Left lung (tissue), 10 donors: ENCODE results near the gene LAG3. TPM values are rescaled to one million over a fixed set of nuclear protein-coding genes. Genes with fewer than 3 reads are reported as not detected.

Source experiments
- ATAC-seq: fragments of 200-7000 bp; cut with Tn5 transposase; one replicate; pipeline ENCODE4 v1.9.1; 2020; ENCODE audit warnings: moderate library complexity
- DNase-seq, 4 donors: peaks; one replicate each; pipeline ENCODE4 v3.0.0-alpha.2; 2013 to 2020
- H3K27ac ChIP-seq, 2 donors: fragments of 200-600 bp; sonication (generic) in 1 of 2; one replicate each; pipeline versions ENCODE4 v1.5.0 to v1.8.0; 2020 to 2021
- H3K27me3 ChIP-seq, 2 donors: fragments of 200-600 bp; sonication (generic) in 1 of 2; one replicate each; pipeline versions ENCODE4 v1.5.0 to v1.8.0; 2020 to 2021
- H3K36me3 ChIP-seq, 2 donors: fragments of 200-600 bp; sonication (generic) in 1 of 2; one replicate each; pipeline versions ENCODE4 v1.5.0 to v1.8.0; 2020 to 2021
- H3K4me1 ChIP-seq, 2 donors: fragments of 200-600 bp; one replicate each; pipeline ENCODE4 v1.8.0; 2021
- H3K4me3 ChIP-seq, 2 donors: fragments of 200-600 bp; sonication (generic) in 1 of 2; one replicate each; pipeline versions ENCODE4 v1.5.0 to v1.8.0; 2020 to 2021; ENCODE audit warnings: mild to moderate bottlenecking in 1 of 2
- H3K9me3 ChIP-seq, 2 donors: fragments of 200-600 bp; sonication (generic) in 1 of 2; one replicate each; pipeline versions ENCODE4 v1.5.0 to v1.8.0; 2020 to 2021
- intact Hi-C, 2 donors: fragments of 100-400 bp; cut with DNase I; formaldehyde crosslinking; loops; one replicate each; pipeline versions ENCODE4 v1.11.2 to v1.14.2; 2022
- polyA plus RNA-seq, 6 donors: library from polyadenylated mRNA; unstranded; fragments of 120-200 nt; gene quantifications; one replicate each; pipeline ENCODE4 v1.2.1, GENCODE V29; 2013; ENCODE audit not compliant: insufficient read length in 6 of 6
- total RNA-seq, 2 donors: library from RNA; stranded (reverse); fragmentation: NEBNext Ultra II Directional; extraction: Animal tissue kit (Norgen Biotek cat#: 25700); gene quantifications; one replicate each; pipeline ENCODE4 v1.2.1, GENCODE V29; 2021
- TF ChIP-seq, protein P1 (sequence below), 2 donors: fragments of 200-600 bp; sonication (generic) in 1 of 2; IDR thresholded peaks; one replicate each; pipeline versions ENCODE4 v1.5.0 to v1.8.0; 2021; ENCODE audit warnings: antibody characterized with exemption in 2 of 2
- donor health status: DM: no; HTN: yes; CAD: no.
- donor health status: DM: no; HTN: no; CAD: no.

The LAG3 gene
- total and polyA plus RNA-seq, 8 donors, result 0.79 to 3.0 (median 1.7) TPM

DNA sequence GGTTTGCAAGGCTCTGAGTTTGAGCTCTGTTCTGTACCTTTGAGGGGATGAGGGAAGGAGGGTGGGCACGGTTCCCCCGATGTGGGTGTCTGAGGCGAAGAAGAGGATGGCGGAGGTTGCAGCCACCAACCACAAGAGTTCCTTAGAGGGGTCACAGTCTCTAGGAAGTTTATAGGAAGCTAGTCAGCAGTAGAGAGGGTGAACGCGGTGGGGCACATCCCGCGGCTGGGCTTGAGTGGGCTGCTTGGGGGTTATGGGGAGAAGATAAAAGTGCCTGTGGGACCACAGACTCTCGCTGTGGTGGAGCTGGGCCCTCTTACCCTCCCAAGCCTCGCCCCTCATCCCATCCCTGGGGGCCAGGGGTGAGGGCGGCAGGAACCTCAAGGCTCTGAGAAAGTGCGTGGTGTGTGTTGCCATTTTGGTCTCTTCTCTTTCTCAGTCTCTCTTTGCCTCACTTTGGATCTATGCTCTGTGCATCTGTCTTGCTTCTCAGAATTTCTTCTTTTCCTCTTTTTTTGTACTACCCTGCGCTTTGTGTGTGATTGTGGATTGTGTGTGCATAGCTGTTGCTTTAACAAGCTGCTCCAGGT lies 19.7 kb downstream of the LAG3 start:
- Histone ChIP-seq H3K27me3 (no peaks in the 10 kb centered on the region), H3K9me3 (no peaks in the 10 kb centered on the region), H3K4me1 (peaks cover 7 to 54% of the 10 kb centered on the region in 2 donors), H3K27ac (peak overlapping the region; percentile 48 to 80), H3K4me3 (peak overlapping the region in 1 of 2 donors; percentile 36), H3K36me3 (no peaks in the 10 kb centered on the region)
- ATAC-seq (no peak), DNase-seq (no peak)
- intact Hi-C loops, result no loop called here
- TF ChIP-seq, protein P1, sequence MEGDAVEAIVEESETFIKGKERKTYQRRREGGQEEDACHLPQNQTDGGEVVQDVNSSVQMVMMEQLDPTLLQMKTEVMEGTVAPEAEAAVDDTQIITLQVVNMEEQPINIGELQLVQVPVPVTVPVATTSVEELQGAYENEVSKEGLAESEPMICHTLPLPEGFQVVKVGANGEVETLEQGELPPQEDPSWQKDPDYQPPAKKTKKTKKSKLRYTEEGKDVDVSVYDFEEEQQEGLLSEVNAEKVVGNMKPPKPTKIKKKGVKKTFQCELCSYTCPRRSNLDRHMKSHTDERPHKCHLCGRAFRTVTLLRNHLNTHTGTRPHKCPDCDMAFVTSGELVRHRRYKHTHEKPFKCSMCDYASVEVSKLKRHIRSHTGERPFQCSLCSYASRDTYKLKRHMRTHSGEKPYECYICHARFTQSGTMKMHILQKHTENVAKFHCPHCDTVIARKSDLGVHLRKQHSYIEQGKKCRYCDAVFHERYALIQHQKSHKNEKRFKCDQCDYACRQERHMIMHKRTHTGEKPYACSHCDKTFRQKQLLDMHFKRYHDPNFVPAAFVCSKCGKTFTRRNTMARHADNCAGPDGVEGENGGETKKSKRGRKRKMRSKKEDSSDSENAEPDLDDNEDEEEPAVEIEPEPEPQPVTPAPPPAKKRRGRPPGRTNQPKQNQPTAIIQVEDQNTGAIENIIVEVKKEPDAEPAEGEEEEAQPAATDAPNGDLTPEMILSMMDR (IDR thresholded peaks at IDR 0.05), result no peak

DNA sequence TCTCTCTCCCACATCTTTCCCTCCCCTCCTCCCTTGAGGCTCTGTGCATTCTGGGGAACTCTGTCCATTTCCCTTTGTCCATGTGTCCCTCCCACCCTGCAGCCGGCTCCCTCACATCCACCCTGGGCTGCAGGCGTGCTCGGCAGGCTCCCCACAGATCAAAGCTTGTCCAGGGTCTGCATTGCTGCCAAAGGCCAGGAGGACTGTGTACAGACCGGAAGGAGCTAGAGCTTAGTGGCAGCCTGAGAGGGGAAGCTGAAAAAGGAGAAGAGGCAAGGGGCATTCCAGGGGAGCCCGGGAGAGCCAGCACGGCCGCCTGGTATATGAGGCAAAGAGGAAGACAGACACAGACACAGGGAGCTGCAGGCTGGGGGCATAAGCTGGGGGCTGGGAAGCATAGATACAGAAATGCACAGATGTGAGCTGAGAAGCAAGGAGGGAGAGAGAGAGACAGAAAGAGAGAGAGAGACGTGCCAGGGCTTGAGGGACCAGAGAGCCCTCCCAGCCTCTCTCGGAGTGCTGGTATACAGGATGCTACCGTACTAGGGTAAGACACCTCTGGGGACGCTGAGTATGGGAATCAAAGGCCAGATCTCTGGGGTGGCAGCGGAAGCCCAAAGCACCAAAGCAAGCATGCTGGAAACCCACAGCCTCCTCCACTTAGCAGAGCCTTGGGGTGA lies 20.3 kb downstream of the LAG3 start:
- TF ChIP-seq, protein P1 (IDR thresholded peaks at IDR 0.05), result no peak
- Histone ChIP-seq H3K27ac (peak overlapping the region; percentile 48 to 80), H3K4me1 (peaks cover 7 to 47% of the 10 kb centered on the region in 2 donors), H3K4me3 (peak overlapping the region in 1 of 2 donors; percentile 36), H3K36me3 (no peaks in the 10 kb centered on the region), H3K9me3 (no peaks in the 10 kb centered on the region), H3K27me3 (no peaks in the 10 kb centered on the region)
- DNase-seq (peak in 3 of 4 donors; percentile 64 to 88 (median 78)), ATAC-seq (peak; percentile 74)
- intact Hi-C loops, result no loop called here

DNA sequence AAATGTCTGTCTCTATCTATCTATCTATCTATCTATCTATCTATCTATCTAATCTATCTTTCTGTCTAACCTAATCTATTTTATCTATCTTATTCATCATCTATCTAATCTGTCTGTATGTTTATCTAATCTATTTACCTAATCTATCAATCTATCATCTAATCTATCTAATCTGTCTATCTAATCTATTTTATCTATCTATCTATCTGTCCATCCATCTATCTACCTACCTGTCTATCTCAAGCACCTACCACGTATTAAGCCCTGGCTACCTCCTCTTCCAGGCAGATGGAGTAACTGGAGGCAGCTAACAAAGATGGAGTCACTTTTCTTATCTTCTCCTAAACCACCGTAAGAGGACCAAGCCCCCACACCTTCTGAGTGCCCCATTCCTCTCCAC lies 22.8 kb downstream of the LAG3 start:
- no peak for ATAC-seq
- H3K27ac ChIP-seq, result no peak overlapping the region
- no peaks in the 10 kb centered on the region for H3K27me3 ChIP-seq
- H3K4me3 ChIP-seq, result no peak overlapping the region
- H3K4me1 ChIP-seq, result peaks cover 0 to 34% of the 10 kb centered on the region in 2 donors
- TF ChIP-seq, protein P1 (IDR thresholded peaks at IDR 0.05), result no peak
- no peak for DNase-seq
- H3K9me3 ChIP-seq, result no peaks in the 10 kb centered on the region
- intact Hi-C loops, result no loop called here
- H3K36me3 ChIP-seq, result no peaks in the 10 kb centered on the region

DNA sequence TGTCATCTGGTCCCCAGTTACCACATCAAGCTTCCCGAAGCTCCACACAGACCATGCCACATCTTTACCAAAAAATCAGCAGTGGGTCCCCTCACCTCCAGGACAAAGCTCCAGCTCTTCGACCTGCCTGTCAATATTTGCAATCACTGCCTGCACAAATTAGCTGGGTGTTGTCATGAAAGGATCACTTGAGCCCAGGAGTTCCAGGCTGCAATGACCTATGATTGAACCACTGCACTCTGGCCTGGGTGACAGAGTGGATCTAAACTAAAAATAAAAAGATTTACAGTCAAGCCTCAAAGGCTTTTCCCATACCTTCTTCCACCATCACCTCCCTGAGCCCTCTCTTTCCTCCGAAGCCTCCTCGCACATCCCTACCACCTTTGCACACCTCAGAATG lies 24.3 kb downstream of the LAG3 start:
- Histone ChIP-seq H3K4me1 (peaks cover 0 to 20% of the 10 kb centered on the region in 2 donors), H3K27me3 (no peaks in the 10 kb centered on the region), H3K4me3 (no peak overlapping the region), H3K9me3 (no peaks in the 10 kb centered on the region), H3K27ac (no peak overlapping the region), H3K36me3 (no peaks in the 10 kb centered on the region)
- TF ChIP-seq, protein P1 (IDR thresholded peaks at IDR 0.05), result no peak
- ATAC-seq (no peak), DNase-seq (no peak)
- intact Hi-C loops, result no loop called here

DNA sequence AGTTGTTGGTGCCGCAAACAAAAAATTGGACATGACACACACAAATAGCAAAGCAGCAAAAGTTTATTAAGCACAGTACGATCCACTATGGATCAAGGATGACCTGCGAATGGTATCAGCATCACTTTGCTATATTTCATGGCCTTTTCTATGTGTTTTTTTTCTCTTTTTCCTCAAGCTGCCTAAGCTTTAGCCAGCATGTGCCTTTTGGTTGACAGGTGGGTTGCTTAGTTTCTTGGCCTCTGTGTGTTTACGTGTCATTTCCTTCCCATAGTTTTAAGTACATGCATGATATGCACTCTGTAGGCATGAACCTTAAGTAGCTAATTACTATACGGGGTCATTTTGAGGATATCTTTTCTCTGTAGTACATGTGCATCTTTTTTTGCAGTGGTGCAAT lies 26.8 kb downstream of the LAG3 start:
- TF ChIP-seq, protein P1 (IDR thresholded peaks at IDR 0.05), result no peak
- ATAC-seq, result no peak
- DNase-seq, result no peak
- no peak overlapping the region for H3K4me3 ChIP-seq
- peaks cover 0 to 11% of the 10 kb centered on the region in 2 donors for H3K36me3 ChIP-seq
- no peaks in the 10 kb centered on the region for H3K9me3 ChIP-seq
- no peaks in the 10 kb centered on the region for H3K27me3 ChIP-seq
- H3K4me1 ChIP-seq, result no peaks in the 10 kb centered on the region
- intact Hi-C loops, result no loop called here
- no peak overlapping the region for H3K27ac ChIP-seq
